ENCODE measurements around the gene CBX1. TPM values are rescaled to one million over a fixed set of nuclear protein-coding genes. Genes with fewer than 3 reads are reported as not detected.
A peak's percentile ranks its signal among the peaks of the same experiment; 100 is the strongest.

CBX1 gene
- polyA plus RNA-seq, 2 of the 4 experiments (the other 2 are of a cell fraction) = 84.4 to 173 TPM

- Histone ChIP-seq H3K4me2 (no peak overlapping the region), H3K4me3 (no peak overlapping the region), H3K4me1 (peaks cover 5% of the 10 kb centered on the region), H3K27ac (no peak overlapping the region), H3K9me3 (no peaks in the 10 kb centered on the region)
- FAIRE-seq = peak; percentile 46
- DNase-seq (ENCODE audit: low read depth in 1 of 2, low spot score in 1 of 2) = no peak
- no peak for ATAC-seq
- CTCF ChIA-PET = interaction anchor here (0.5 to 7.4 kb wide), 5 partner anchors 9 to 655 kb away, joined by 3 to 52 read pairs (median 3); no protein-coding TSS in a partner anchor
- TF ChIP-seq CEBPB (IDR thresholded peaks at IDR 0.05) = no peak
- 0 out of 2 replicates have a peak, but pooled peaks have one; percentile 23 for TF ChIP-seq RNF2 (IDR thresholded peaks at IDR 0.05; ENCODE audit: borderline replicate concordance, low read depth)
- POLR2A ChIA-PET = no interaction called here
- 61% methylated on average over 4 of the region's 4 CpGs for WGBS (ENCODE audit: missing lambda C conversion rate)
Observed at GRCh38 chr17:48149787-48150463, 48.6 kb upstream of the CBX1 start.

- WGBS (ENCODE audit: missing lambda C conversion rate) = 65% methylated on average over 16 of the region's 16 CpGs
- CTCF ChIA-PET = interaction anchor here (0.8 to 7.4 kb wide), 7 partner anchors 9 to 656 kb away, joined by 3 to 52 read pairs (median 4); no protein-coding TSS in a partner anchor
- ATAC-seq = no peak
- H3K27ac ChIP-seq = no peak overlapping the region
- H3K4me3 ChIP-seq = no peak overlapping the region
- H3K4me2 ChIP-seq = no peak overlapping the region
- POLR2A ChIA-PET = interaction anchor here (0.7 kb wide), 1 partner anchor 9 kb away, joined by 3 read pairs; no protein-coding TSS in a partner anchor
- DNase-seq (ENCODE audit: low read depth in 1 of 2, low spot score in 1 of 2) = peak in 1 of 2 experiments; percentile 38
- TF ChIP-seq HEYL (CRISPR knock-in tag; IDR thresholded peaks at IDR 0.05) (no peak), POLR2AphosphoS2 (conservative IDR thresholded peaks at IDR 0.05; ENCODE audit: low read length) (no peak), HDAC2 (IDR thresholded peaks at IDR 0.05) (no peak)
- peaks cover 4% of the 10 kb centered on the region for H3K4me1 ChIP-seq
- FAIRE-seq = no peak
- H3K9me3 ChIP-seq = no peaks in the 10 kb centered on the region
Observed at GRCh38 chr17:48148854-48149786, 47.8 kb upstream of the CBX1 start.

GRCh38 chr17:48148029-48148770 lies 46.9 kb upstream of the CBX1 start:
- ChIA-PET POLR2A (no interaction called here), CTCF (interaction anchor here (0.7 to 7.4 kb wide), 14 partner anchors 9 to 470 kb away, joined by 3 to 52 read pairs (median 4); partner anchors contain the start of gene HOXB5)
- Histone ChIP-seq H3K4me2 (no peak overlapping the region), H3K4me3 (no peak overlapping the region), H3K9me3 (no peaks in the 10 kb centered on the region), H3K27ac (no peak overlapping the region), H3K4me1 (no peaks in the 10 kb centered on the region)
- no peak for DNase-seq (ENCODE audit: low read depth in 1 of 2, low spot score in 1 of 2)
- FAIRE-seq = no peak
- 75% methylated on average over 14 of the region's 14 CpGs for WGBS (ENCODE audit: missing lambda C conversion rate)
- TF ChIP-seq POLR2A (IDR thresholded peaks at IDR 0.05; ENCODE audit: low read length) (no peak), JUN (IDR thresholded peaks at IDR 0.05) (no peak), HEYL (CRISPR knock-in tag; IDR thresholded peaks at IDR 0.05) (no peak), MYC (IDR thresholded peaks at IDR 0.05; ENCODE audit: borderline replicate concordance, low read length) (no peak), CTCF (IDR thresholded peaks at IDR 0.05) (no peak), CHD4 (IDR thresholded peaks at IDR 0.05; ENCODE audit: borderline replicate concordance) (no peak), RNF2 (IDR thresholded peaks at IDR 0.05; ENCODE audit: borderline replicate concordance, low read depth) (no peak), CBX2 (IDR thresholded peaks at IDR 0.05; ENCODE audit: borderline replicate concordance, low read depth) (no peak), SMC3 (IDR thresholded peaks at IDR 0.05) (no peak), RCOR1 (IDR thresholded peaks at IDR 0.05; ENCODE audit: low read depth, low read length) (no peak), FOSB (CRISPR knock-in tag; IDR thresholded peaks at IDR 0.05) (no peak), RFX5 (IDR thresholded peaks at IDR 0.05) (no peak), EP300 (IDR thresholded peaks at IDR 0.05) (no peak), CBX8 (IDR thresholded peaks at IDR 0.05) (no peak), MAX (IDR thresholded peaks at IDR 0.05) (no peak)
- no peak; a peak in 1 of 6 replicates for ATAC-seq

Measured in A549 (cell line).